ENCODE data around the gene CCDC34.

Gene CCDC34

GRCh38 chr11:27392278-27393114, 29.5 kb upstream of the CCDC34 start:
- DNase-seq (ENCODE audit: low spot score): no peak

- DNase-seq (ENCODE audit: low spot score): no peak
Observed at GRCh38 chr11:27391331-27392015, 28.5 kb upstream of the CCDC34 start.

GRCh38 chr11:27390318-27391295, 27.6 kb upstream of the CCDC34 start:
- no peak for DNase-seq (ENCODE audit: low spot score)

GRCh38 chr11:27388869-27389268, 25.9 kb upstream of the CCDC34 start:
- no peak for DNase-seq (ENCODE audit: low spot score)

GRCh38 chr11:27388001-27388400, 25.0 kb upstream of the CCDC34 start:
- DNase-seq (ENCODE audit: low spot score): no peak

GRCh38 chr11:27387362-27387761, 24.3 kb upstream of the CCDC34 start:
- no peak for DNase-seq (ENCODE audit: low spot score)

GRCh38 chr11:27386181-27386845, 23.3 kb upstream of the CCDC34 start:
- no peak for DNase-seq (ENCODE audit: low spot score)

- DNase-seq (ENCODE audit: low spot score): no peak
Observed at GRCh38 chr11:27385245-27385644, 22.2 kb upstream of the CCDC34 start.

GRCh38 chr11:27384227-27384626, 21.2 kb upstream of the CCDC34 start:
- DNase-seq (ENCODE audit: low spot score): no peak

GRCh38 chr11:27383645-27384044, 20.6 kb upstream of the CCDC34 start:
- DNase-seq (ENCODE audit: low spot score): no peak

GRCh38 chr11:27381238-27381666, 18.2 kb upstream of the CCDC34 start:
- no peak for DNase-seq (ENCODE audit: low spot score)

- no peak for DNase-seq (ENCODE audit: low spot score)
Observed at GRCh38 chr11:27380771-27381170, 17.8 kb upstream of the CCDC34 start.

GRCh38 chr11:27379449-27379848, 16.4 kb upstream of the CCDC34 start:
- no peak for DNase-seq (ENCODE audit: low spot score)

- DNase-seq (ENCODE audit: low spot score): no peak
Observed at GRCh38 chr11:27375370-27375769, 12.4 kb upstream of the CCDC34 start.

- no peak for DNase-seq (ENCODE audit: low spot score)
Observed at GRCh38 chr11:27373856-27374602, 11.0 kb upstream of the CCDC34 start.

- DNase-seq (ENCODE audit: low spot score): no peak
Observed at GRCh38 chr11:27373392-27373791, 10.4 kb upstream of the CCDC34 start.

- no peak for DNase-seq (ENCODE audit: low spot score)
Observed at GRCh38 chr11:27372164-27372563, 9.1 kb upstream of the CCDC34 start.

- no peak for DNase-seq (ENCODE audit: low spot score)
Observed at GRCh38 chr11:27371489-27371888, 8.5 kb upstream of the CCDC34 start.

- no peak for DNase-seq (ENCODE audit: low spot score)
Observed at GRCh38 chr11:27370374-27370773, 7.4 kb upstream of the CCDC34 start.

GRCh38 chr11:27367881-27368280, 4.9 kb upstream of the CCDC34 start:
- DNase-seq (ENCODE audit: low spot score): no peak

GRCh38 chr11:27363576-27364117, 632 bp upstream of the CCDC34 start:
- no peak for DNase-seq (ENCODE audit: low spot score)

Data from NAMALWA (cell line).